NCI-H510A (cell line): ENCODE results near the gene CD80.

ENCODE experiments used
- DNase-seq: peaks from one replicate; lab custom pipeline; 2025; lab: John Stamatoyannopoulos, UW

The CD80 gene

GRCh38 chr3:119497820-119498185, 61.6 kb downstream of the CD80 start:
- DNase-seq: no peak

- DNase-seq: no peak
These were observed 64.8 kb downstream of the CD80 start for GRCh38 chr3:119494597-119494996.

GRCh38 chr3:119492810-119493209, 66.6 kb downstream of the CD80 start:
- no peak for DNase-seq

GRCh38 chr3:119492128-119492527, 67.3 kb downstream of the CD80 start:
- DNase-seq: no peak

GRCh38 chr3:119490153-119490552, 69.3 kb downstream of the CD80 start:
- no peak for DNase-seq

GRCh38 chr3:119485563-119485962, 73.9 kb downstream of the CD80 start:
- DNase-seq: no peak

- DNase-seq: no peak
These were observed 76.3 kb downstream of the CD80 start for GRCh38 chr3:119483101-119483500.

- no peak for DNase-seq
These were observed 78.3 kb downstream of the CD80 start for GRCh38 chr3:119481079-119481478.
